ENCODE data around the gene NR1I3.
"Not testable (repeated sequence)": the region's sequence is repeated elsewhere in the genome, so short reads cannot be mapped to it uniquely, and the experiment has no call there.

Gene NR1I3

DNA sequence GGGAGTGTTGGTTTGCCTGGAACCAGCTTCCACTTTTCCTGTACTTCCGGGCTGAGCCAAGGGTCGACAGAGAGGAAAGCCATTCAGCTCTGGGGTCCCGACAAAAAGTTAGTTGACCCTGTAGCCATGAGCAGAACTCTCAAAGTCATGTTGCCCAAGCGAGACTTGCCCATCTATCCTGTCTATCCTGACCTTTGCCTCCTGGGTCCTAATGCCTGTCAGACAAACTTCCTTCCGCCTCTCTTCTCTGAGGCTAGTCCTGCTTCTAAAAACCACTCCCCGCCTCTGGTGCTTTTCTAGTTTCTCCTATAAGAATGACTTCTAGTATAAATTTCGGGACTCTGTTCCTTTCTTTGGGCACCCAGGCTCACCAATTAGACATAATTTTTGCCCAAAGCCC, 12.8 kb upstream of the NR1I3 start:
- DNase-seq (ENCODE audit: low read depth): no peak

DNA sequence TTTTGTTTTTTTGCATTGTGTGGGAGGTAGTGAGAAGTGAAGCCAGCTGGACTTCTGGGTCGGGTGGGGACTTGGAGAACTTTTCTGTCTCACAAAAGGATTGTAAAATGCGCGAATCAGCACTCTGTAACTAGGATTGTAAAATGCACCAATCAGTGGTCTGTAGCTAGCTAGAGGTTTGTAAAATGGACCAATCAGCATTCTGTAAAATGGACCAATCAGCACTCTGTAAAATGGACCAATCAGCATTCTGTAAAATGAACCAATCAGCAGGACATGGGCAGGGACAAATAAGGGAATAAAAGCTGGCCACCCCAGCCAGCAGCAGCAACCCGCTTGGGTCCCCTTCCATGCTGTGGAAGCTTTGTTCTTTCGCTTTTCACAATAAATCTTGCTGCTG, 12.1 kb upstream of the NR1I3 start:
- DNase-seq (ENCODE audit: low read depth): not testable (repeated sequence)

DNA sequence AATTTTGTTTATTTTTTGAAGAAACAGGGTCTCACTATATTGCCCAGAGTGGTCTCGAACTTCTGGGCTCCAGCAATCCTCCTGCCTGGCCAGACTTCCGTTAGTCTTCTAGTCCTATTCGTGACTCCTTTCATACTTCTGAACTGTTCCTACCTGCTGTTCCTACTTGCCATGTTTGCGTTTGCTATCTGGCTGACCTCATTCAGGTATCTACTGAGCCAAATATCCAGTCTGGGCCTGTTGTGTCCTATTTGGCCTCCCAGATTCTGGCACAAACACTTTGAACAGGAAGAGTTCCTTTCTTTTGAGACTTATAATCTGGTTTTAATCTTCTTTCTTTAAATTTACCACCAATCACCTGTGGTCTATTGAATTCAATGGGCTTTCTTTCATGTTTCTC, 6.9 kb upstream of the NR1I3 start:
- DNase-seq (ENCODE audit: low read depth): no peak

DNA sequence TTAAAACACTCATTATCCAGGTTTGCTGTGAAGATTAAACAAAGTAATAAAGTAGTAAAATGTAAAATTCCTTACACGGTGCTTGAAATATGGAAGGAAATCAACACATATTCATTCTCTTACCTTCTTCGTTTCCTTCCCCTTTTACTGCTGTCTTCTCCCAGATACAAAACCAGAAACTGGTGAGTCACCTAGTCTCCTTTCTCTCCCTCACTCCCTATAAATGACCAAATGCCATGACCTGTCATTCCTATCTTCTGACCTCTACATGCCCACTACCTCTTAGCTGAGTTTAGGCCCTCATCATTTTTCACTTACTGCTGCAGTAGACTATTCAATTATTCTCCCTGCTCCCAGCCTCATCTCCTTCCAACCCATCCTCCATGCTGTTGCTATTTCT, 4.3 kb upstream of the NR1I3 start:
- no peak for DNase-seq (ENCODE audit: low read depth)

DNA sequence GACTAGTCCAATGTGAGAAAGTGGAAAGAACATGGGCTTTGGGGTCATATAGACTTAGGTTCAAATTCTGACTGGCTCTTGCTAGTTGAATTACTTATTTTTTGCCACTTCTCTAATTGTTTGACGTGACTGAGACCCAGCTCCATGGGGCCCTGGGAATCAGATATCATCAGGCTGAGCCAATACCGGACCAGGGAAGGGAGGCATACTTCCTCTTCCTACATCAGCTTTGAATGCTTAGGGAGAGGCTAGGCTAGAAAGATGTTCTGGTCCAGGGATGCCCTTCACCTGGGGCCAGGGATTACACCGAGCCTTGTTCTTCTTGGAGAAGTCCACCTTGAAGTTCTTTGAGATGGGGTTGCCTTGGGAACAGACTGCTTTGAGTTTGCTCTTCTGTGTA, 3.7 kb upstream of the NR1I3 start:
- DNase-seq (ENCODE audit: low read depth): no peak

DNA sequence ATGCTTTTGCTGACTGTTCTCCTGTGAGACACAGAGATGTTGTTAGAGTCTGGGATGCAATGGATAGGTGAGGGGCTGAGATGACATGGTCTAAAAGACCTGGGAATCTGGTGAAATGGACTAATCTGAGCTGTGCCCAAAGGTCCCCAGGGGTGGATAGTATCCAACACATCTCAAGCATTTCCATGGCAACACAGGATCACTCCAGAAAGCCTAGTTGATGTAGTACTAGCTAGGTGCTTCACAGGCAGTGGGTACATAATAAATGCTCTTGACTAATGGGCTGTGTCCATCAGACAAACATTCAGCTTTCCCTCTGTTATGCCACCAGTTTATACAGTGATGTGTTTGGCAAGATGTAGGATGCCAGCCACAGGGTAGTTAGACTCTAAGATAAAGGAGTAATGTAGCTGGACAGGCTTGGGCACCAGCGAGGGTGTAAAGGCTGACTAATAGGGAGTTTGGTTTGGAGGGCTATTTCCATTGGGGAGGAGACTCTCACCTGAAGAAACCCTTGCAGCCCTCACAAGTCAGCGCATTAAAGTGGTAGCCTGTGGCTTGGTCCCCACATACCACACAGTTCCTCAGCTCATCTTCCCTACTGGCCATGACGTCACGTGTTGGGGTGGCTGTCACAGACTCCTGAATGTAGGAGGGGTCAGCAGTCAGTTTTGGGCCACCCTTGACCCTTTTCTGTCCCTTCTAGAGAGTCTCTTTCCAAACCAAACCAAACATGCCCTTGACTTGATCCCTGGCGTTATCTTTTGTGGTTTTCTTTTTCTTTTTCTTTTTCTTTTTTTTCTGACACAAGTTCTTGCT, 1.8 kb downstream of the NR1I3 start:
- no peak for DNase-seq (ENCODE audit: low read depth)

DNA sequence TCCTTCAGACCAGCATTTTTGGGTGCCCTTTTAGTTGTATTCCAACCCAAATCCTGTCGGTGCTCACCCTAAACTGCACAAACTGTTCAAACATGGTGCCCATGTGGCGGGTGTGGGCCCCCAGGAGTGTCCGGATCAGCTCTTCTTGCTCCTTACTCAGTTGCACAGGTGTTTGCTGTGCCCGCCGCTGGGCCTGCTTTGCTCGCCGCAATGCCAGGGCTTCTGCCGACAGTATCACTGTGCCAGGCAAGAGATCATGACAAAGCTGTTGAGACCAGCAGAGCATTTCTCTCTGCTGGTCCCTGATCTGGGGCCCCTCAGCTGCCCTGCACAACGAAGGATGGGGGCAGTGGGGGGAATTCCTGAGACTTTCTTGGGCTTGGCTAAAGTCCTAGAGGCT, 4.9 kb downstream of the NR1I3 start:
- DNase-seq (ENCODE audit: low read depth): no peak

DNA sequence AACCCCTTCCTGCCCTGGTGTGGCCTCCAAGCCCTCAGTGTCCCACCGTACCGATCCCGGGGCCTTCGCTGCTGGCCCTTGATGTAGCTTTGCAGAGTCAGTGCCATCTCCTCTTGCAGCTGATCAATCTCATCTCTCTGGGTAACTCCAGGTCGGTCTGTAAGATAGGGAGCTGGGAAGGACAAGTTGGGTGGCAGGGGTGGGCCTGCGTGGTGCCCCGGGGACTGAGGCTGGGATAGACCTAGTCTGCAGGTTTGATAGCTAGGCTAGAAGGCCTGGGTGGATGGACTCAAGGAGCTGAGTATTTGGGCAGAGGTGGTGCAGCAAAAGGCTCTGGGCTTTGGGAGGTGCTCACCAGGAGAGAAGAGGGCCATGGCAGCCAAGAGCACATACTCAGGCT, 7.2 kb downstream of the NR1I3 start:
- DNase-seq (ENCODE audit: low read depth): no peak

DNA sequence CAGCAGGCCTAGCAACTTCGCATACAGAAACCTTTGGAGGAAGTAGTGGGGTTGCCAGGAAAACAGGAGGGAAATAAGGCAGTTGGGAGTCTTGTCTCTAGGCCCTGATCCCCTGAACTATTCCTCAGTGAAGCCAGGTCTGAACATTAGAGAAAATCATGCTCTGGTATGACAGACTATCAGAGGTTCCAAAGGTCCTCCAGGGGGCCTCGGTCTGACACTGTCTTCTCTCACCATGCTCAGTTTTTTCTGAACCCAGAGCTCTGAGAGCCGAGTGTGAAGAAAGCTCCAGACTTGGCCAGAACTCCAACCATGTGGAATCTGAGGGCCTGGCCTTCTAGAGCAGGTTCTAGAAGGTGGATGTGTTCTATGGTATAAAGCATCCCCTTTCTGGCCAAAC, 8.1 kb downstream of the NR1I3 start:
- DNase-seq (ENCODE audit: low read depth): no peak

DNA sequence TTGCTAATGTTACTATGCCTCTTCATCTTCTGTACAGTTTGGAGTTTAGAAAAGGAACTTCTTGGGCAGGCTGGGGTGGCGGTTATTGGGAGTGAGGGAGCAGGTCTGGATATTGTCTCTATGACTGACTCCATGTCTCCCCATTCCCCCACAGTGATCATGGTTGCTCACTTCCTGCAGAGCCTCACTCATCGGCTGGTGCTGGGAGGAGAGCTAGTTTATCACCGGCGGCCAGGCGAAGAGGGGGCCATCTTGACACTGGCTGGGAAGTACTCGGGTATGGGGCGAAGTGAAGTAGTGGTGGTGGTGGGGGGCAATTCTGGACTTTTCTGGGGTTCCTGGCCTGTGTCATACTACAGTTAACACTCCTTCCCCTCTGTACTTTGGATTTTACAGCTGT, 10.0 kb downstream of the NR1I3 start:
- DNase-seq (ENCODE audit: low read depth): no peak

DNA sequence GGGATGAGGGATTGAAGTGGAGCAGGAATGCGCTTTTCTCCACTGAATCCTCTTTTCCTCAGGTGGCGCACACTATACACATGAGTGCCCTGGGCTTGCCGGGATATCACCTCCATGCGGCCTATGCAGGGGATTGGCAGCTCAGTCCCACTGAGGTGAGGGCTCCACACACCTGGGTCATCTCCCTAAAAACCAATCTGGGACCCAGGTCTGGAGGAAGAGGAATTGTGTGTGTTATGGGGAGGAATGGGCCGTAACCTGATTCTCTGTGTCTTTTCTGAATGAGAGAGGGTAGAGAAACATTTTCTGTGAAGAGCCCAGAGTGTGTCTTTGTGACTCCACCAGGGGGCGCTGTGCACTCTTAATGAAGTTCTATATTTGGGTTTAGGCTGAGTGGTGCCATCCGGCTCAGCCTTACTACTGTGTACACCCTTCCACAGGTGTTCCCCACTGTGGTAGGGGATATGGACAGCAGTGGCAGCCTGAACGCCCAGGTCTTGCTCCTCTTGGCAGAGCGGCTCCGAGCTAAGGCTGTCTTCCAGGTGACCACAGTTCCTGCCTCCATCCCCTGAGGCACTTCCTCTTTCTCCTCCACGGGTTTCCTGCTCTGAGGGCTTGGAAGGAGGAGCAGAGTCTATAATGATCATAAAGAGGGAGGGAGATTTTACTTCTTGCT, 10.7 kb downstream of the NR1I3 start:
- peak; percentile 5 for DNase-seq (ENCODE audit: low read depth)

DNA sequence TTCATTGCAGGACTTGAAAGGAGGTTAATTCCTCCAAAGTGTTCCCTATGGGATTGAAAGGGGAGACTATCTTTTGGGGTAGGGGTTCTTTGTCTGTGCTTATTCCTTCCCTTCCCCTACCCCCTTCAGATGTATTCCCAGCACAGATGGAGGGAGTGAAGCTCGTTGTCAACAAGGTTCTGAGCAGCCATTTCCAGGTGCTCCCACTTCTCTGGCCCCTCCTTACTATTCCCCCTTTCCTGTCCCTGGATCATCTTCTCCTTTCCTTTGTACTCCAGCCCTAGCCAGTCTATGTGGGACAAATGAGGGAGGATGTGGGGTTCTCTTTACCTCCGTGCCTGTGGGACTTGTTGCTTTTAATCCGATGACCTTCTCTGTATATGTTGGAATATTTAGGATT, 11.2 kb downstream of the NR1I3 start:
- no peak for DNase-seq (ENCODE audit: low read depth)

DNA sequence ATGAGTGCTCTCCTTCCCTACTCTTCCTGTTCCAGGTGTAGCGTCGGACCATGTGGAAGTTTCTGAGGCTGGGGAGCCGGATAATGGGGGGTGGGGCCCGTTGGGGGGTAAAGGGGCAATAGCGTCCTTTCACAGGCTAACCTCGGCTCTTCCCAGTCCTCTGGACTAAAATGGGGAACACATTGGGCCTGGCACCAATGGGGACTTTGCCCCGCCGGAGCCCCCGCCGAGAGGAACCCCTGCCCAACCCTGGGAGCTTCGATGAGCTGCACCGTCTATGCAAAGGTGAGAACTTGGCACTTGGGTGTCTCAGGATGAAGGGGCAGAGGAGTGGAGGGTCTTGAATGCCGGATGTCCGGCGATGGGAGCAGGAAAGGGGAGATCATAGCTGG, 11.7 kb downstream of the NR1I3 start:
- no peak for DNase-seq (ENCODE audit: low read depth)

DNA sequence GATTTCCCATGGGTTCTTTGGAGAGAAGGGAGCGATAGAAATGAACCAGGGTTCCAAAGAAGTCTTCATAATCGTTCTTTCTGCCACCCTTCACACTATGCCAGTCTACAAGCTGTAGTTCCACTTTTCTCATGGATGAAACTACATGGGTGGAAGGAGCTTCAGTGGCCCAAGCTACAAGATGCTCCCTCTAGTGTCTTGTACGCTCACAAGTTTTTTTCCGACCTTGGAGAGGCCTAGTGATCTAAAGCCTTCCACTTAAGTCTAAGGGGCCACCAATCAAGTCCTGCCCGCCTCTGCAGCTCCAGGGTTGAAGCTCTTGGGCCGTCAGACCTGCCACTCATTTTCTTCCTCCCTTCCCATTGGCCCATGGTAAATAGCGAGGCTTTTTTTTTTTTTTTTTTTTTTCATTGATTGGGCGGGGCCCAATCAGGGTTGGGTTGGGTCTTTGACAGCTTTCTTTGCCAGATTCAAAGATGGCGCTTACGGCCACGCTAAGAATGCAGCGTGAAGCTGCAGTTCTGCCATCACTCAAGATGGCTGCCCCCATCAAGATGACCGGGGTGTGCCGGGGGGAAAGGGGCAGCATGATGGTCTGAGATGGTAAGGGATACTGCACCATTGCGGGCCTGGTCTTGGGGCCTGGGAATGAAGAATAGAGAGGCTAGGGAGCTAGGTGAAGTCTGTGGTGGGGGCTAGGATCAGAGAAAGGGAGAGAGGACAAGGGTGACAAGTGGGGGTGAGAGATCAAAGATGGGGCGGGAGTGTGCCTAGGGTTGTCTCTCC, 12.3 kb downstream of the NR1I3 start, which contains the start of gene TOMM40L:
Gene TOMM40L, plus strand, starts transcription at position 527 of the 786 bp plus-strand sequence. CDS start 430 bp downstream, outside the sequence.
- peak; percentile 99 for DNase-seq (ENCODE audit: low read depth)

DNA sequence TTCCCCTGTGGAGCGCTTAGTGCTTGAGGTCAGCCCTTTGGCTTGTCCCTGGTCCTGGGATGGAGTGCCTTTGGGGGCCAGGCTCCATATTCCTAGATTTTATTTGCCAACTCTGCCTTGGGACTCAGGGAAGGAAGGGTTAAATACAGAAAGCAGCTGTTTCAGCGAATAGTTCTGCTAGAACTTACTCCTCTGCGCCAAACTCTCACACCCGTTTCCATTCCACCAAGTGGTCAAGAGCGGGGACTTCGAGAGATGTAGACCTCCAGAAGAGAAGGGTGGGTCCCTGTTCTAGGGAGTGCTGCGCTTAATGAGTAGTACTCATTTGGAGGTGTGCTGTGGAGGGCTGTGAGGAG, 12.8 kb downstream of the NR1I3 start:
- DNase-seq (ENCODE audit: low read depth): no peak

DNA sequence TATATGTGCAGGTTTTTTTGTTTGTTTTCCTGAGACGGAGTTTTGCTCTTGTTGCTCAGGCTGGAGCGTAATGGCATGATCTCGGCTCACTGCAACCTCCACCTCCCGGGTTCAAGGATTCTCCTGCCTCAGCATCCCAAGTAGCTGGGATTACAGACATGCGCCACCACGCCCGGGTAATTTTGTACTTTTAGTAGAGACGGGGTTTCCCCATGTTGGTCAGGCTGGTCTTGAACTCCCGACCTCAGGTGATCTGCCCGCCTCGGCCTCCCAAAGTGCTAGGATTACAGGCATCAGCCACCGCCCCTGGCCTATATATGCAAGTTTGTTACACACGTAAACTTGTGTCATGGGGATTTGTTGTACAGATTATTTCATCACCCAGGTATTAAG, 13.3 kb downstream of the NR1I3 start:
- DNase-seq (ENCODE audit: low read depth): not testable (repeated sequence)

DNA sequence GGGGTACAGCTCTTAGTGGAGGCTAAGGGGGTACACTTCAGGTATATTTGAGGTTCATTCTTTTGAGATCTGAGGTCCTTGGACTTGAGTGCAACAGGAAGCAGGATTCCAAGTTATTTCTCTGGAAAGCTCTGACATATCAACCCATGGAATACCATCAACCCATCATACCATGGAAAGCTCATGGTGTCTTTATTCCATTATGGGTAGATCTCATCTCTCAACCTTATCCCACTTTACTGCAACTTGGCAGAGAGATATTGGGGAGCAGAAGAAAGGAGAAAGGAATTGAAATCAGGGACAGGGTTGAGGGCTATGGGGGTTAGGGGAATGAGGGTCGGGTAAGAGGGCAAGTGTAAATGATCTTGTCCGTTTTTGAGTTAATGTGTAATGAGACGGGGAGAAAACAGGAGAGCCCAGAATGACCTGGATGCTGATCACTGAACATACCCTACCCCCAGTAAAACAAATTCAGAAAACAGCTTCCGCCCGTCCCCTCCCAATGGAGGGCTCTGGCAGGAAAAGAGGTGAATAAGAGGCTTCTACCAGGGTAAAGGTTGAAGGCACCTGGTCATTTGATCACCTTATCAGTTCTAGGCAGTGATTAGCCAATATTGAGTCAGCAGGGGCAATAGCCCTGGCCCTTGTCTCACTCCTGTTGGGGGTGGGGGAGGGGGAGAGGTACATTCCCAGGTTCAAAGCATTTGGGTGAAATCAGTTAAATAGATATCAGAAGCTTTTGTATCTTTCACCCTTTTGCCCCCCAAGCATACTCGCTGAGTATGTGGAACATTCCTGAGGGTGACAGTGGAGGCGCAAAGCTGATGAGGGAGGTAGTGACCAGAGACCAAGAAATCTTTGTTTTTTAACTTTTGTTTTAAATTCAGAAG, 14.0 kb downstream of the NR1I3 start:
- no peak for DNase-seq (ENCODE audit: low read depth)

DNA sequence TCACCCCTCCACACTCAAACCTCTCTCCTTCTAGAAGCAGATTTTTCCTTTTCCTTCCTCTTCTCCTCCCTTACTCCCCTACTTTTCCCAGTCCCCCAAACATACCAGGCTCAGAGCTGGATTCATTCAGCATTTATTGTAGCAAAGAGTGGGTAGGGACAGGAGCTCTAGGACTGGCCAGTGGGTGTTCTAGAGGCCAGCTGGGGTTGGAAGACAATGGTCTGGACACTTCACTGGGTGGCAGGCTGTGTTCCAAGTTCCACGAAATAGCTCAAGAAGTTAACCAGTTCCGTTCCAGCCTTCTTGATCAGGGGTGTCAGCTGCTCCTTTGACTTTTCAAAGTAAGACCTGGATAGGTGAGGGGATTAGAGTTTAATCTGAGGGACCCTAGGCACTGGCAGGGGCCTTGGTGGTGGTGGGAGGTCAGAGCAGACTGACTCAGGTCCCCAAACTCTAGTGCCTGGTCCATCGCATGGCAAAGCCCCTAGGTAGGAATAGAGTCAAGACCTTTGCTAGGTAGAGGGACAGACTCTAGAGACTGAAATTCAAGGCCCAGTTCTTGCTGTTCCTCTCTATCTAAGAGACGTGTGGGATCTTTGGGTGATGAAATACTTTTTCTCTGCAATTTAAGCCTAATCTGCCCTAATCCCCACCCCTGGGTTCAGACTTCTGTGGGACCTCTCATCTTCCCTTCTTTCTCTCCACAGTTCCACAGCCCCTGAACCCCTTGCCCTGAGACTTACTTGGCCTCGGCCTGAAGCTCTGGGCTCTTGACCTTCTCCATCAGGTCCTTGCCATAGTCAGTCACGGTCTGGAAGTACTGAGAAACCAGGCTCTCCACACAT, 15.6 kb downstream of the NR1I3 start:
- DNase-seq (ENCODE audit: low read depth): no peak

DNA sequence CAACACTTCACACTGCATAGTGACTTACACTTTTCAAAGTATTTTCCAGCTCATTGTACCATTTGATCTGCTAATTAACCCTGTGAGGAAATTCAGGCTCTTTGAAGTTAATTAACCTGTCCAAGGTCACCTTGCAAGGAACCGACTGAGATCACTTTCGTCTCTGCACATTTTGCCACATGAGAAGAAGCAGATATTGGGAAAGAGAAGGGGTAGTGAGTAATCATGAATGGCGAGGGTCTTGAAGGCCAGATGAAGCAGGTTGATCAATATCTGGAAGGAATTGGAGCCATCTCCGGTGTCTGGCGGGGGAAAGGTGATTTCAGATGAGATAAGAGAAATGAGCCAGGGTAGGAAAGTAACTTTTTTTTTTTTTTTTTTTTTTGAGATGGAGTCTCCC, 18.0 kb downstream of the NR1I3 start:
- no peak for DNase-seq (ENCODE audit: low read depth)

DNA sequence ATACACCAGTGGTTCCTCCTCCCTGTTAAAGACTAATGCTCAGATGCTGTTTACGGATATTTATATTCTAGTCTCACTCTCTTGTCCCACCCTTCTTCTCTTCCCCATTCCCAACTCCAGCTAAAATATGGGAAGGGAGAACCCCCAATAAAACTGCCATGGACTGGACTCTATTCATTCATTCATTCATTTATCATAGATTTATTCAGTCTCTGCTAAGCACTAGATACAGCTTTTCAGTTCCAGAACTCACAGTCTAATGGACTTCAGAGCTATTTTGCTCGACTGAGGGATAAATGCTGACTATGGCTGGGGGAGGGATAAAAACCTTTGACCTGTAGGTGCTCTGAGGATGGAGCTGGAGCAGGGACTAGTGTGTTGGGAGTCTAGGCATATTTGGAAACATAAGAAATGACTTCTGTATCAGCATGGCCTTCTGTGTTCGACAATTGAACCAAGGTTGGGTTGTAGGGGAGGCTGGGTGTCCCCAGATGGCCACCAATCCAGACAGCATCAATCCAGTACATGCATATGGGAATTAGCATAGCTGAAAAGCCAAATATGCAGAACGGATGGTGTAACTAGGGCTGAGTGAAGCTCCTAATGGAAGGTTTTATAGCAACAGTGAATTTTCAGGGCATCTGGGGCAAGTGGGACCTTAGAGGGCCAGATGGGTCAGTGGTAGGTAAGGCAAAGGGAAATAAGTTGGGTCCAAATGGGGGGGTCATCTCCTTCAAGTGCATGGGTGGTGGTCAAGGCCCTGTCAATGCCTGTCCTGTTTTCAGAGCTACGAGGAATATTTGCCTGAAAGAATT, 18.7 kb downstream of the NR1I3 start:
- DNase-seq (ENCODE audit: low read depth): no peak

Data from non-pigmented ciliary epithelial cell (primary cell).